Mucosa of rectum (tissue), 2 donors: Measurements from ENCODE around the gene GUCA1A.

ENCODE experiments used
- H3K27ac ChIP-seq, 2 donors: one replicate each; pipeline ENCODE4 v1.7.0; 2013; ENCODE audit warnings: inconsistent platforms in 2 of 2, low read depth in 2 of 2, low read length in 2 of 2
- H3K27me3 ChIP-seq, 2 donors: one replicate each; pipeline ENCODE4 v1.7.0; 2013; ENCODE audit warnings: low read length in 2 of 2; ENCODE audit not compliant: control insufficient read depth in 2 of 2, insufficient read depth in 2 of 2
- H3K36me3 ChIP-seq, 2 donors: one replicate each; pipeline ENCODE4 v1.7.0; 2013; ENCODE audit warnings: low read length in 2 of 2; ENCODE audit not compliant: control insufficient read depth in 2 of 2, insufficient read depth in 2 of 2
- H3K4me1 ChIP-seq, 2 donors: one replicate each; pipeline ENCODE4 v1.7.0; 2013; ENCODE audit warnings: low read length in 2 of 2, mild to moderate bottlenecking in 1 of 2; ENCODE audit not compliant: control insufficient read depth in 2 of 2, insufficient read depth in 2 of 2
- H3K4me3 ChIP-seq, 2 donors: one replicate each; pipeline ENCODE4 v1.7.0; 2013; ENCODE audit warnings: low read length in 2 of 2
- H3K9ac ChIP-seq, 2 donors: one replicate each; pipeline ENCODE4 v1.7.0; 2013; ENCODE audit warnings: low read length in 2 of 2, low read depth in 1 of 2, mild to moderate bottlenecking in 1 of 2
- H3K9me3 ChIP-seq, 2 donors: one replicate each; pipeline ENCODE4 v1.7.0; 2013; ENCODE audit warnings: low read length in 2 of 2; ENCODE audit not compliant: control insufficient read depth in 2 of 2
- donor health status: healthy.
- donor health status: Normal muscosa, but diverticular disease.

GUCA1A gene

GRCh38 chr6:42135722-42136121 lies 37.4 kb upstream of the GUCA1A start:
- no peak overlapping the region for H3K9ac ChIP-seq
- no peak overlapping the region for H3K4me3 ChIP-seq
- no peaks in the 10 kb centered on the region for H3K9me3 ChIP-seq
- no peak overlapping the region for H3K27ac ChIP-seq
- peaks cover 36 to 43% of the 10 kb centered on the region in 2 donors for H3K4me1 ChIP-seq
- peaks cover 3% of the 10 kb centered on the region in 2 donors for H3K36me3 ChIP-seq
- H3K27me3 ChIP-seq: no peaks in the 10 kb centered on the region

GRCh38 chr6:42136508-42137193 lies 36.5 kb upstream of the GUCA1A start:
- H3K27ac ChIP-seq: peak overlapping the region; percentile 86 to 90
- peak overlapping the region in 1 of 2 donors; percentile 62 for H3K9ac ChIP-seq
- peak overlapping the region in 1 of 2 donors; percentile 44 for H3K4me3 ChIP-seq
- no peaks in the 10 kb centered on the region for H3K27me3 ChIP-seq
- peaks cover 3% of the 10 kb centered on the region in 2 donors for H3K36me3 ChIP-seq
- no peaks in the 10 kb centered on the region for H3K9me3 ChIP-seq
- H3K4me1 ChIP-seq: peaks cover 36 to 52% of the 10 kb centered on the region in 2 donors

DNA sequence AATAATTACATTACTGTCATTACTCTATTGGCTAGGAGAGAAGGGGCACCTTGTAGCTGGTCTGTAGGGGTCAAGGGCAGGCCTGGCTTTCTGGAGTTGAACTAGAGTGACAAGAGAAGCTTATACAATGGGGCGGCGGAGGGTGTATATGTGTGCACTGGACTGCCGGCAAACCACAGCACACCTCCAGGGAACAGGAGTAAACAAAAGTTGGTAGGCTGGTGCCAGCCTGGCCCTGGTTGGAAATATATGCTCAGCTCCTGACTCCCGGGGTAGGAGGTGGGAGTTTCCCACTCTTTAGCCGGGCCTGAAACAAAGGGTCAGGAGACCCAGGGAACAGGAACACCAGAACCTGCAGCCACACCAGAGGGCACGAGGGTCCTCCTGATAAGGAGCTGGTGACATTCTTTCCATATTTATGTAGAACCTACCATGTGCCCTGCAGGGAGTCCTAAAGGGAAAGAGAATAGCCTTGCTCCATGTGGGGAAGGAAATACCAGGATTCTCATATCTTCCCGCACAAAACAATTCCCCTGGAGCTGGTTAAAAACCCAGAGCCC lies 35.9 kb upstream of the GUCA1A start:
- Histone ChIP-seq H3K27me3 (no peaks in the 10 kb centered on the region), H3K9ac (peak overlapping the region in 1 of 2 donors; percentile 62), H3K4me3 (peak overlapping the region in 1 of 2 donors; percentile 14), H3K27ac (peak overlapping the region; percentile 86 to 90), H3K4me1 (peaks cover 36 to 52% of the 10 kb centered on the region in 2 donors), H3K9me3 (no peaks in the 10 kb centered on the region), H3K36me3 (peaks cover 3% of the 10 kb centered on the region in 2 donors)

DNA sequence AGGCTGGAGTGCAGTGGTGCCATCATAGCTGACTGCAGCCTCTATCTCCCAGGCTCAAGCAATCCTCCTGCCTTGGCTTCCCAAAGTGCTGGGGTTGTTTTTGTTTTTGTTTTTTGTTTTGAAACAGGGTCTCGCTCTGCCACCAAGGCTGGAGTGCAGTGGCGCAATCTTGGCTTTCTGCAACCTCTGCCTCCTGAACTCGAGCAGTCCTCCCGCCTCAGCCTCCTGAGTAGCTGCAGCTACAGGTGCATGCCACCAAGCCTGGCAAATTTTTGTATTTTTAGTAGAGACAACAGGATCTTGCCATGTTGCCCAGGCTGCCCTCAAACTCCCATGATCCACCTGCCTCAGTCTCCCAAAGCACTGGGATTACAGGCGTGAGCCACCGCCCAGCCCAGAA lies 35.0 kb upstream of the GUCA1A start:
- no peak overlapping the region for H3K4me3 ChIP-seq

DNA sequence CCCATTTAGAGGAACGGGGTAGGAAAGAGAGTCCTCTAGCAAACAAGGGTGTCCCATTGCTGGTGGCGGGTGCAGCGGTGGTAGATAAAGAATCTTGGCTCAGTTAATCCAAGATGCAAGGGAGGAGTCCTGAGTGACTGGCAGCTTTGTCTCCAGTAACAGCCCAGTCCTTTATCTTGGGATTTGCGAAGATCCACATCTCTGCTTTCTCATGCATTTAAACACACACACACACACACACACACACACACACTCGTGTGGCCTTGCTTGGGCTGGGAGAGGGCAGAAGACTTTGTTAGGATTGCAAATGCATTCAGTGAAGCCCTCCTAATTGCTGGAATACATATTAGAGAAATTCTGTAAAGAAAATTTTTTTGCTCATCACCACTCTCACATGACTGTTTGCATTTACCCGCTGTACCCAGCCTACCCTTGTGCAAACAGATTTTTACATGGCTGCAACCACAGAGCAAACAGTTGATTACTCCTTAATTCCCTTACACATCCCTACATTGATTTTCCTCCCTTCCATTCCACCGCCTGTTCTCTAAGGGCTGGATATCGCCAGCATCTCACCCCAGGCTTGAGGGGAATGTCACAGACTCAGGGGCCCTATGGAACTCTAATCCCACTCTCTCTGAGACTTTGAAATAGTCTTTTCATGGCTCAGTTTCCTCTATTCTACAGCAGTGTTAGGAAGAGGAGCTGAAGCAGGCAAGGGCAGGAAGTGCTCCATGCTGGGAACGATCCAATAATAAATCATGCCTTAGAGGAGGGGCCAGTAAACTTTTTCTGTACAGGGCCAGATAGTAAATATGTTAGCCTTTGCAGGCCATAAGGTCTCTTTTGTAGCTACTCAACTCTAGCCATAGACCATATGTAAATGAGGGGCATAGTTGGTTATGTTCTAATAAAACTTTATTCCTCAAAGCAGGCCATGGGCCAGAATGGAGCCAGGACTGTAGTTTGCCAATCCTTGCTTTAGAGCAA lies 34.2 kb upstream of the GUCA1A start:
- Histone ChIP-seq H3K27ac (peak overlapping the region; percentile 90 to 93), H3K4me3 (peak overlapping the region; percentile 35 to 45), H3K4me1 (peaks cover 40 to 57% of the 10 kb centered on the region in 2 donors), H3K9ac (peak overlapping the region in 1 of 2 donors; percentile 54), H3K36me3 (no peaks in the 10 kb centered on the region), H3K9me3 (no peaks in the 10 kb centered on the region), H3K27me3 (no peaks in the 10 kb centered on the region)

More for the DNA sequence above, 35.0 kb upstream of the GUCA1A start:
- Histone ChIP-seq H3K36me3 (peaks cover under 1 to 1% of the 10 kb centered on the region in 2 donors), H3K9ac (peak overlapping the region in 1 of 2 donors; percentile 54), H3K9me3 (no peaks in the 10 kb centered on the region), H3K4me1 (peaks cover 40 to 57% of the 10 kb centered on the region in 2 donors), H3K27ac (peak overlapping the region; percentile 90 to 93), H3K27me3 (no peaks in the 10 kb centered on the region)

DNA sequence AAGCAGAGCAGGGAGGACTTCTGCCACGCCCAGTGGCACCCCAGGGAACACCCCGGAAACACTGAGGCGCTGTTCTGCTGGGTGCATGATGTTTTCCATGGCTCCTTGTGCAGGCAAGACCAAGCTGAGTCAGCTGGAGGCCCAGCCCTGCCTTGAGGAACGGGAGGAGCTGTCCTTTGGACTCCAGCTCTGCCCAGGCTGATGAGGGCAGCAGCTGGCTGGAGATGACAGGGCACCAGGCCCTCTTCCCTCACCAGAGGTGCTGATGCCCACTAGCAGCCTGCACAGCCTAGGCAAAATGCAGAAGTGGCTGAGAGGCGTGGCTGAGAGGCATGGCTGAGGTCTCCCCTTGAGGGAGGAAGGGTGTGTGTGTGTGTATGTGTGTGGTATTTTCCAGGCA lies 33.1 kb upstream of the GUCA1A start:
- H3K9ac ChIP-seq: peak overlapping the region; percentile 44 to 98
- no peaks in the 10 kb centered on the region for H3K27me3 ChIP-seq
- peak overlapping the region; percentile 90 to 93 for H3K27ac ChIP-seq

DNA sequence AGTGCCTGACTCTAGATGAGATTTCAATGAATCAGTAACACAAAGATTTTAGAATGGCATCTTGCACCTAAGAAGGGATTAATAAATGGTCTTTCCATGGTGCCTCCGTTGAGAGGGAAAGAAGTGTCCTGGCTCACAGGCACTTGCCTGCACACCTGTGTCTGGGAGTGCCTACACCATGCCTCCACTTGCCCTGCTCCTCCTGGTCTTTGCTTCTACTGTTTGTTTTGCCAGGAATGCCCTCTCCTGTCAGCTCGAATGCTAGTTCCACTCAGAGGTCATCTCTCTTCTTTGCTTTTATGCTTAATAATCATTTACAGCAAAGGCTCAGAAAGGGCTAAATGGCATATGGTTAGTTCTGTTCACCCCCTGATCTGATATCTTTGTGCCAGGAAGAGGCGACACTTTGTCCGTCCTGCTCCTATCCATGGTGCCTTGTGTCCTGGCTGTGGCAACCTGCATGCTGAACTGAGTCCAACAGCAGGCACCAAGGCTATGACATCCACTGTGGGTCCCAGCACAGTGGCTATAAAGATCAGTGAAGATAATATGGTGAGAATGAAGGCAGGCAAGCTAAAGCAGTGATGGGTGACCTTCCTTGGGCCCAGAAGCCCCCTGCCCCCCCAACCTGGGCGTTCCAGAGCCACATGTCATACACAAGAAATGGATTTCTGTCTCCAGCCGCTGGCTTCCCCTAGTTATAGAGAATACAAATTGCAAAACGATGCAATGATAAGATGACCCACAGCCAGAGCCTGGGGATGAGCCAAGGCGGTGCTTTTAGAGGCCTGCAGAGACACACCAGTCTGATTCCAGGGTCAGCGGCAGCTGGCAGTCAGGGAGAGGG lies 32.2 kb upstream of the GUCA1A start:
- H3K27me3 ChIP-seq: no peaks in the 10 kb centered on the region
- H3K27ac ChIP-seq: peak overlapping the region; percentile 90 to 93
- peak overlapping the region; percentile 89 to 98 for H3K9ac ChIP-seq

More for the DNA sequence above, 33.1 kb upstream of the GUCA1A start:
- H3K9me3 ChIP-seq: no peaks in the 10 kb centered on the region
- H3K36me3 ChIP-seq: no peaks in the 10 kb centered on the region
- peaks cover 40 to 57% of the 10 kb centered on the region in 2 donors for H3K4me1 ChIP-seq
- H3K4me3 ChIP-seq: peak overlapping the region; percentile 46 to 76

DNA sequence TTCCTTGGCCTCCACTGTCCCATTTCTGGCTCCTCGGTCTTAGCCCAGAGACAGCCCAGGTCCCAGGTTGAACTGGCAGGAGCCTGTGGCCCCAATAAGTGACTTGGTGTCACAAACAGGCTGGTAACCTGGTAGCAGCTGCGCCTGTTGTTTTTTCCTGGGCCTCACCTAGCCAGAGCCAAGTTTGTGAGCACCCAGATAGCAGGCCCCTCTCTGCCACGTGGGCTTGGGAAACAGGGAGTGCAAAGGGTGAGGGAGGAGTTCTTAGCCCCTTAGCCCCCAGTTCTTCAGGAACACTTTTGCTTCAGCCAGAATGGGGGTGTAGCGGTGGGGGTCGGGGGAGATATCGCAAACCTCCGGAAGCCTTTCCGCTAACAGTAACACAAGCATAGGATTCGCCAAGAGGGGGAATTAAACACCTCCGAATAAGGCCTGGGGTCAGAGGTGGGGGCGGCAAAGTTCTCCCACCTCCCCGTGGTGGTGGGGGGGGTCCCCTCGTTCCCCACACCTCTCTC lies 31.5 kb upstream of the GUCA1A start:
- Histone ChIP-seq H3K9me3 (no peaks in the 10 kb centered on the region), H3K27me3 (no peaks in the 10 kb centered on the region), H3K4me3 (peak overlapping the region; percentile 76 to 86), H3K27ac (peak overlapping the region; percentile 90 to 93), H3K4me1 (peaks cover 36 to 52% of the 10 kb centered on the region in 2 donors), H3K36me3 (no peaks in the 10 kb centered on the region), H3K9ac (peak overlapping the region; percentile 89 to 98)

More for the DNA sequence above, 32.2 kb upstream of the GUCA1A start:
- Histone ChIP-seq H3K9me3 (no peaks in the 10 kb centered on the region), H3K4me3 (peak overlapping the region; percentile 76 to 86), H3K4me1 (peaks cover 40 to 57% of the 10 kb centered on the region in 2 donors), H3K36me3 (no peaks in the 10 kb centered on the region)
